GM12872 (cell line): ENCODE data around the gene VGLL4.

Source experiments
- TF ChIP-seq, protein P1 (sequence below): IDR thresholded peaks from 3 replicates; pipeline ENCODE4 v1.5.1; 2011; ENCODE audit warnings: low read depth, mild to moderate bottlenecking, low read length, moderate library complexity; ENCODE audit not compliant: insufficient read depth

Gene VGLL4

DNA sequence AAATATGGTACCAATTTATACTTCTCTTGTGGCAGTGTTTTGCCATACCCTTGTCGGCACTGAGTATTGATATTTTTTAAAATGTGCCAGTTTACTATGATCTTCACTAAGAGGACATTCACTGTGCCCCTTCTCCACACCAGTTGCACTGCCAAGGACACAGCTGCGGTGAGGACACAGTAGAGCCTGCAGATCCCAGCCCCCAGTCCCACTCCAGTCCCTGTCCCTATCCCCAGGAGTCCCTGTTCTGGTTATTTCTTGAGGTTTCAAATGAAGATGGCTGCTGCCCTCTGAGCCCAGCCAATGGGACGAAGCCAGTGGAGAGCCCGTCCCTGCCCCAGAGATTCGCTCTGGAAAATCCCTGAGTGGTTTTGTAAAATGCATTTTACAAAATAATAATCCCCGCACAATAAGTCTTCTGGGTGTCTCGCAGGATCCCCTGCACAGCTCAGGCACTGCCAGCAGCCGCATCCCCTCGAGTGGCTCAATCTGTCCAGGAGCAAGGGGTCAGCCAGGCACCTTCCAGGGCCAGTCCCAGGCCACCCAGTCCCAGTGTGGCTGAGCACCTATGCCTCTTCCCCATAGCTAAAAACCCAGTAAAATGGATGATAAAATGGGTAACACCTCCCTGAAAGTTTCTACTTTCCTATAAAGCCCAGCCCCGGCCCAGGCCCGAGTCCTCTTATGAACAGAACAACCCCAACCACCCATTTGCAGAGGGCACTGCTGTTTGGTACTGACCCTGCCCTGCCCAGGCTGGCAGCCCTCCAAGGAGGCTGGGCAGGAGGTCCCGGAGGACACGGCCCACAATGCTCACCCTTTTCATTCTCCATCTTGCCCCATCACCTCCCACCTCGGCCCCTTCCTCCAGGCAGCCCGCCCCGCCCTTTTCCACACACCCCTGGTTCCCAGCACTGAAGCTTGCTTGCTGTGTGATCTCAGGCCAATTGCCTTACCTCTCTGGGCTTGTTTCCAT, 91.1 kb downstream of the VGLL4 start:
- TF ChIP-seq, protein P1, sequence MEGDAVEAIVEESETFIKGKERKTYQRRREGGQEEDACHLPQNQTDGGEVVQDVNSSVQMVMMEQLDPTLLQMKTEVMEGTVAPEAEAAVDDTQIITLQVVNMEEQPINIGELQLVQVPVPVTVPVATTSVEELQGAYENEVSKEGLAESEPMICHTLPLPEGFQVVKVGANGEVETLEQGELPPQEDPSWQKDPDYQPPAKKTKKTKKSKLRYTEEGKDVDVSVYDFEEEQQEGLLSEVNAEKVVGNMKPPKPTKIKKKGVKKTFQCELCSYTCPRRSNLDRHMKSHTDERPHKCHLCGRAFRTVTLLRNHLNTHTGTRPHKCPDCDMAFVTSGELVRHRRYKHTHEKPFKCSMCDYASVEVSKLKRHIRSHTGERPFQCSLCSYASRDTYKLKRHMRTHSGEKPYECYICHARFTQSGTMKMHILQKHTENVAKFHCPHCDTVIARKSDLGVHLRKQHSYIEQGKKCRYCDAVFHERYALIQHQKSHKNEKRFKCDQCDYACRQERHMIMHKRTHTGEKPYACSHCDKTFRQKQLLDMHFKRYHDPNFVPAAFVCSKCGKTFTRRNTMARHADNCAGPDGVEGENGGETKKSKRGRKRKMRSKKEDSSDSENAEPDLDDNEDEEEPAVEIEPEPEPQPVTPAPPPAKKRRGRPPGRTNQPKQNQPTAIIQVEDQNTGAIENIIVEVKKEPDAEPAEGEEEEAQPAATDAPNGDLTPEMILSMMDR, result no peak

DNA sequence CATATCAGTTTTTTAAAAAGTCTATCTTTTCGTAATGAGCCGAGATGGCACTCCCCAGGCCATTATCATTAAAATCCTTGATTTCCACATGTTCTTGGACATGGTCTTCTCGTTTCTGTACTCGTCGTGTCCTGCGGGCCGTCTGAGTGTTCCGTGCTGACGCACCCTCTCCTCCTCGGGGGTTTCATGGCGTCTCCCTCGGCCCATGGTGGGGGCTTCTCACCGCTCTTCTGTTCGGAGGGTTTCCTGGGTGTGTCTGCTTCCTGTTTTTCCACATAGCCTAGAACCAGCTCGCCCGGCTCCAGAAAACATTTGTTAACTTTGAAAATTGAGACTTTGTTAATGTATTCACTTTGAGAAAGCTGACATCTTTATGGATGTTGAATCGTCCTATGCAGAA, 92.7 kb downstream of the VGLL4 start:
- TF ChIP-seq, protein P1, result no peak

DNA sequence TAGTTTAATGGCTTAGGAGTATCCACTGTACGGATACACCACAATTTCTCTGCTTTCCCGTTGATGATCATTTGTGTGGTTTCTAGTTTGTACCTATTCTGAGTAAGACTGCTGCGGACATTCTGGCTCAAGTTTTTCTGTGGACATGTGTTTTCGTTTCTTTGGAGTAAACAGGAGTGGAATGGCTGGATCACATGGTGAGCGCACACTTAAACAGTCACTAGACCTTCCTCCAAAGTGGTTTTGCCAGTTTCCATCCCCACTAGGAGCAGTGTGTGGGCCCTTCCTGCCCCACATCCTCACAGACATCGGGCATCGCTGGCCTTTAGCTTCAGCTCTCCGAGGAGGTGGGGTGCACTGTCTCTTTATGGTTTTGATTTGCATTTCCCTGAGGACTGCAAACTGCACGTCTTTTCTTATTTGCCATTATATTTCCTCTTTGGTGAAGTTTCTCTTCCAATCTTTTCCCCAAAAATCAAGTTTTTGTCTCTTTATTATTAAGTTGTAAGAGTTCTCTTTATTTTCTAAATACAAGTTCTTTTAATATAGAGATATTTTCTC, 94.1 kb downstream of the VGLL4 start:
- TF ChIP-seq, protein P1, result no peak

DNA sequence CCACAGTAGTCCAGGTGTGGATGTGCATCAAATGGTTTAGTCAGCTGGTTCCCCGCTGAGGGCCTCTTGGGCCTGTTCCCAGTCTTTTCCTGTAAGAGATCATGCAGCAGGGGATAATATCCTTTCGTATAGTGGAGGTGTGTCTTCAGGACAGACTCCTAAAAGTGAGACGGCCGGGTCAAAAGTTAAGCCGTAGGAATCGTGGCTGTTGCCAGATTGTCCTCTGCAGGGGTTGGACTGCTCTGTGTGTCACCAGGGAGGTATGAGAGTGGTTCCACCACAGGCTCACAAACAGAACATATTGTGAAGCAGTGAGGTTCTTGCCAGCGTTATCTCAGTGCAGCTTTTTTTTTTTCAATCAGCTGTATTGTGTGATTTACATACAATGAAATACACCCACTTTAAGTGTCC, 95.0 kb downstream of the VGLL4 start:
- TF ChIP-seq, protein P1, result no peak

DNA sequence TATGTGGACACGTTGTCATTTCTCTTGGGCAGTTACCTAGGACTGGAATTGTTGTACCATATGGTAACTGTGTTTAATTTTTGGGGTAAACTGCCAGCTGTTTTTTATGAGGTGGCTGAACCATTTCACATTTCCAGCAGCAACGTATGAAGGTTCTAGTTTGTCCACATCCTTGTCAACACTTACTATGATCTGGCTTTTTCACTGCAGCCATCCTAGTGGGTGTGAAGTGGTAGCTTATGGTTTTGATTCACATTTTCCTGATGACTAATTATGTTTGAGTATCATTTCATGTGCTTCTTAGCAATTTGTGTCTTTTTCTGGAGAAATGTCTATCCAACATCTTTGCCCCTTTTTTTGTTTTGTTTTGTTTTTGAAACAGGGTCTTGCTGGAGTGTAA, 96.2 kb downstream of the VGLL4 start:
- TF ChIP-seq, protein P1, result no peak

DNA sequence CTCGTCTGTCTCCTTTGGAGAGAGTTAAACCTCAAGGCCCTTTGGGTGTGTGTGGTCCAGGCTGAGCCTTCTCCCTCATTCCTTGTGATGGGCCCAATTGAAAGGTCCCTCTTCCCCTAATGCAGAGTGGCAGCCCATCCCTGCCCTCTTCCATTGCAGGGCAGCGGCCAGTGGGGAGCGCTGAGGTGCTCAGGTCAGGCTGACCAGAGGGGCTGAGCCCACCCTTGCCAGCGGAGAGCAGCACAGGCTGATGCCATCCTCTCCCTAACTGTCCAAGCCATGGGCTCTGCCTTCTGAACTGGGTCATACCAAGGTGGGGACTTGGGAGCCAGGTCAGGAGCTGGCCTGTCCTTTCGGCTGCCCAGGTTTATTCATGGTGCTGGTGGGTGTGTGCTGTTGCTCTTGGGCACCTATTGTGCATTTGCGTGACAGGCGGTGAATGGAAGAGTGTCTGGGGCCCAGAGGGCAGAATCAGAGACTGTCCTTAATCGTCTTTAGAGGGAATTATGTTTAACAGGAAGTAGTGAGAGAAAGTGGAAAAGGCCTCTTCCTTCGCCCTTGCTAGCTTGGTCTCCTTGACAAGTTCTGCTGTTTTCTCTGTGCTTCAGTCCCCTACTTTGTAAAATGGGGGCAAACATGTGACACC, 96.9 kb downstream of the VGLL4 start:
- TF ChIP-seq, protein P1, result no peak

DNA sequence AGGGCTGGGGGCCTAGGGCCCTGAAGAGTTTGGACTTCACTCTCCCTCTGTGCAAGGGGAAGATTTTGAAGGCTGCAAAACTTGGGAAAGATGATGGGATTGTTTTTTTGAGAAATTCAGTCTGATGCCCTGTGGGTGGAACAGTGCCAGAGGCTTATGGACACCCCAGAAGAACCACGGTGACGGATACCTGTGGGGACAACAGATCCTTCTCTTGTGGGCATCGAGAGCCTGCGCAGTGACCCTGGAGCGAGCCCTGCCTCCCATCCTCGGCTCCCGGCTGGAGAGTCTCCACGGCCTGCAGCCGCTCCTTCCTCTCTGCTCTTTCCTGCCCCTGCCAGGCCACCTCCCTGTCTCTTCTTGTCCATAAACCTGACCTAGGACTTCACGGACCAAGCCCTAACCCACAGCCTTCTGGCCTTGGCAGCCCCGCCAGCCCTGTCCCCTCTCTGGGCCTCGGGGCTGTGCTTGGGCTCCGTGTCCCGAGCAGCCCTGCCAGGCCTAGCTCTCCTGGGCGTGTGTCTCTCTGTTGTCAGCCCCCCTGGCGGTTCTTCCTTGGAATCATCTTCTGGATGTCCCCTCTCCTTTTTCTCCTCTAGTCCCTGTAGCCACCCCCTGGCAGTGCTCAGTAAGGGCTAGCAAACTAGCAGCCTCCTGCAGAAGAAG, 98.4 kb downstream of the VGLL4 start:
- TF ChIP-seq, protein P1, result no peak
